Endothelial cell of umbilical vein (primary cell): ENCODE data around the gene PLB1. TPM values are rescaled to one million over a fixed set of nuclear protein-coding genes. Genes with fewer than 3 reads are reported as not detected.

Experiments used
- BruUV-seq: library from RNA; stranded (reverse); fragments of 400-500 nt; replicated peaks from 2 replicates; lab custom pipeline; 2021; lab: Mats Ljungman, UMichigan
- CTCF ChIA-PET: fragments of 300-600, 350-600 bp; sonication (Branson Sonifier 250); formaldehyde crosslinking; loops from one replicate; lab custom pipeline; 2021; ENCODE audit warnings: antibody characterized with exemption, inconsistent platforms; lab: Charles Lee
- POLR2A ChIA-PET: fragments of 300-600, 350-600 bp; sonication (Branson Sonifier 250); formaldehyde crosslinking; loops from one replicate; lab custom pipeline; 2021; ENCODE audit warnings: antibody characterized with exemption, inconsistent platforms; lab: Charles Lee
- DNase-seq: peaks from one replicate; pipeline ENCODE4 v3.0.0-alpha.2; 2011; ENCODE audit warnings: low read depth, low spot score
- FAIRE-seq: peaks from 2 replicates; lab custom pipeline; 2011; peaks lifted over from hg19 to GRCh38; lab: Jason Lieb, UNC
- H2AFZ ChIP-seq: 2 replicates; pipeline ENCODE4 v1.6.0; 2012; ENCODE audit warnings: low read depth, low read length, control low read depth, inconsistent platforms
- H3K27ac ChIP-seq: 2 replicates; pipeline ENCODE4 v1.5.1; 2011; ENCODE audit warnings: low read depth, mild to moderate bottlenecking, control low read depth, low read length, moderate library complexity; ENCODE audit not compliant: insufficient read depth
- H3K27me3 ChIP-seq, 2 experiments: 2 replicates each; pipeline versions ENCODE4 v1.6.0 to v1.6.1; 2011; ENCODE audit warnings: low read length in 2 of 2, mixed read lengths in 1 of 2; ENCODE audit not compliant: control insufficient read depth in 2 of 2, insufficient read depth in 2 of 2
- H3K36me3 ChIP-seq, 2 experiments: 2 replicates in 1 of 2; 3 replicates in 1 of 2; pipeline ENCODE4 v1.5.1; 2011; ENCODE audit warnings: low read length in 2 of 2, mild to moderate bottlenecking in 1 of 2, moderate library complexity in 1 of 2; ENCODE audit not compliant: control insufficient read depth in 2 of 2, insufficient read depth in 2 of 2; ENCODE audit errors: extremely low read depth in 1 of 2
- H3K4me1 ChIP-seq: 3 replicates; pipeline ENCODE4 v1.5.1; 2011; ENCODE audit warnings: mild to moderate bottlenecking, low read length; ENCODE audit not compliant: control insufficient read depth, insufficient read depth; ENCODE audit errors: extremely low read depth
- H3K4me2 ChIP-seq: 2 replicates; pipeline ENCODE4 v1.6.1; 2011; ENCODE audit warnings: low read length, control low read depth, mixed read lengths; ENCODE audit not compliant: insufficient read depth
- H3K4me3 ChIP-seq, 3 experiments: fragments of 200-600 bp in 1 of 3; sonication (generic), shearing (Covaris generic) in 1 of 3; replicated peaks in 1 of 3; 2 replicates each; pipeline ENCODE4 v1.5.1; 2011 to 2016; ENCODE audit warnings: control low read depth in 3 of 3, low read length in 3 of 3, mild to moderate bottlenecking in 2 of 3, inconsistent platforms in 1 of 3, low read depth in 1 of 3, moderate library complexity in 1 of 3; ENCODE audit not compliant: insufficient read depth in 1 of 3
- H3K79me2 ChIP-seq: 2 replicates; pipeline ENCODE4 v1.6.0; 2012; ENCODE audit warnings: low read length, inconsistent platforms; ENCODE audit not compliant: control insufficient read depth, insufficient read depth
- H3K9ac ChIP-seq: replicated peaks from 2 replicates; pipeline ENCODE3; 2011; ENCODE audit warnings: low read length, control low read depth; ENCODE audit not compliant: insufficient read depth; ENCODE audit errors: extremely low read depth
- H3K9me1 ChIP-seq: replicated peaks from 3 replicates; pipeline ENCODE4 v1.6.0; 2011; ENCODE audit warnings: mild to moderate bottlenecking, low read length; ENCODE audit not compliant: control insufficient read depth, insufficient read depth; ENCODE audit errors: extremely low read depth
- H3K9me3 ChIP-seq: replicated peaks from 2 replicates; pipeline ENCODE4 v1.5.1; 2012; ENCODE audit warnings: low read length, inconsistent platforms; ENCODE audit not compliant: control insufficient read depth, insufficient read depth
- H4K20me1 ChIP-seq: replicated peaks from 2 replicates; pipeline ENCODE3; 2011; ENCODE audit warnings: mild to moderate bottlenecking, low read length; ENCODE audit not compliant: control insufficient read depth, insufficient read depth; ENCODE audit errors: extremely low read depth
- CTCF ChIP-seq, 2 donors: IDR thresholded peaks; 1 replicate in 1 of 2; 2 replicates in 1 of 2; pipeline ENCODE4 v1.5.1; 2011; ENCODE audit warnings: low read length in 2 of 2, mild to moderate bottlenecking in 2 of 2, moderate library complexity in 2 of 2, control low read depth in 1 of 2, inconsistent platforms in 1 of 2, low read depth in 1 of 2; ENCODE audit not compliant: insufficient read depth in 1 of 2; ENCODE audit errors: extremely low read depth in 1 of 2
- EZH2 ChIP-seq: IDR thresholded peaks from 2 replicates; pipeline ENCODE4 v1.6.1; 2012; ENCODE audit warnings: borderline replicate concordance, low read depth, mild to moderate bottlenecking, moderate library complexity, low read length, inconsistent platforms; ENCODE audit not compliant: severe bottlenecking
- FOS ChIP-seq: IDR thresholded peaks from 2 replicates; pipeline ENCODE4 v1.6.1; 2011; ENCODE audit warnings: mild to moderate bottlenecking, low read length, moderate library complexity, borderline replicate concordance; ENCODE audit not compliant: insufficient read depth
- GATA2 ChIP-seq: IDR thresholded peaks from 2 replicates; pipeline ENCODE4 v1.7.0; 2011; ENCODE audit warnings: low read depth, mild to moderate bottlenecking, moderate library complexity, mixed read lengths, low read length; ENCODE audit not compliant: insufficient read length, insufficient read depth
- JUN ChIP-seq: IDR thresholded peaks from 2 replicates; pipeline ENCODE4 v1.6.1; 2011; ENCODE audit warnings: borderline replicate concordance, low read depth; ENCODE audit not compliant: insufficient read length, insufficient read depth
- MAX ChIP-seq: IDR thresholded peaks from 2 replicates; pipeline ENCODE4 v1.6.1; 2011; ENCODE audit not compliant: insufficient read depth, insufficient read length
- MYC ChIP-seq: IDR thresholded peaks from one replicate; pipeline ENCODE4 v1.6.1; 2011; ENCODE audit warnings: mild to moderate bottlenecking, low read depth, low read length
- POLR2A ChIP-seq: IDR thresholded peaks from 2 replicates; pipeline ENCODE4 v1.6.1; 2012; ENCODE audit warnings: low read depth, mild to moderate bottlenecking, control low read depth, low read length
- POLR2AphosphoS5 ChIP-seq: IDR thresholded peaks from 2 replicates; pipeline ENCODE4 v1.6.1; 2012; ENCODE audit warnings: low read depth, mild to moderate bottlenecking, control low read depth, low read length, moderate library complexity; ENCODE audit not compliant: insufficient read depth
- dilution Hi-C: fragments of 300-500 bp; cut with MboI; formaldehyde crosslinking; loops from one replicate; pipeline ENCODE4 v1.15.0; 2019; ENCODE audit warnings: low sequenced_read_pairs; ENCODE audit not compliant: extremely low pct_ligation_motif_present
- intact Hi-C: fragments of 100-400 bp; cut with micrococcal nuclease; formaldehyde crosslinking; loops from one replicate; pipeline ENCODE4 v1.10.0; 2022
- polyA plus RNA-seq, 4 experiments: library from polyadenylated mRNA; depleted of rRNA in 3 of 4; stranded (reverse) in 3 of 4; unstranded in 1 of 4; fragments of >200 nt; gene quantifications; 2 replicates each; pipeline versions ENCODE4 v1.2.1 to v1.2.3, GENCODE V29; 2011 to 2012; ENCODE audit warnings: missing spikeins in 1 of 4
- total RNA-seq: library from RNA; stranded (reverse); gene quantifications from 2 replicates; pipeline ENCODE4 v1.2.3, GENCODE V29; 2021

PLB1 gene
- total and polyA plus RNA-seq, 2 donors (not counting 3 experiments of a cell fraction or from before 2014, with no cell fraction given) = 0.75 to 0.80 TPM

DNA sequence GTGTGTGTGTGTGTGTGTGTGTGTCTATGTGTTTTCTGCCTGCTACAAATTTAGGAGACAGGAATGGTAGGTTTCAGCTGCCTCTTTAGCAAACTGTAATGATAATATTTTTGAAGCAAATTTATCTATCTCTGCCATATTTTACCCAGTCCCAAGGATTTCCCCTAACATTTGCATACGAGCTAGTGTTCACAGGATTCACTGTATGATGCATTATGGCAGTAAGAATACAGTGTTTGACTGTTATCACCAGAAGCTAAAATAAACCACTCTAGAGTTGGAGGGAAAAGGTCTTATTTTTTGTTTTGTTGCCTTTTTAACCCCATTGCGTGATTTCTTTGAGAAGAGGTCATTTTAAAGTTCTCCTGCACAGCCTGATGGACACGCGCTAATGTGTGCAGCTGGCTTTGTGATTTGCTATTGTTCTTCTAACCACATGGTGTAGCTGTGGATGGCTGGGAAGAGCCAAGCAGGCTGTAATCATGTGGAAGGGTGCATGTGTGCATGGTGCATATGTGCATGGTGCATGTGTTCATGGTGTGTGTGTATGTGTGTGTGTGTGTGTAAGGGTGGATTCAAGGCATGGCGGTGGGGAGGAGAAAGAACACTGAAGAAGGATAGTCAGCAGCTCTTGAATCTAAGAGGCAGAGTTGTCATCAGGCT lies 62.4 kb downstream of the PLB1 start:
- H3K79me2 ChIP-seq = no peaks in the 10 kb centered on the region
- intact Hi-C loops = no loop called here
- no peak for DNase-seq
- POLR2A ChIA-PET = no interaction called here
- H3K9me3 ChIP-seq = no peaks in the 10 kb centered on the region
- H3K36me3 ChIP-seq = no peaks in the 10 kb centered on the region
- no peak overlapping the region for H3K9ac ChIP-seq
- no peak for FAIRE-seq
- no TSS peak for BruUV-seq
- H3K27me3 ChIP-seq = no peaks in the 10 kb centered on the region
- H2AFZ ChIP-seq = no peak overlapping the region
- H3K4me3 ChIP-seq = no peak overlapping the region
- H3K4me2 ChIP-seq = no peak overlapping the region
- dilution Hi-C loops = no loop called here
- H3K27ac ChIP-seq = no peak overlapping the region
- no peak for TF ChIP-seq JUN
- no peak for TF ChIP-seq MAX
- TF ChIP-seq FOS = no peak
- no peak for TF ChIP-seq GATA2
- no peak for TF ChIP-seq CTCF (IDR thresholded peaks at IDR 0.05; ENCODE audit: extremely low read depth in 1 of 2, insufficient read depth in 1 of 2, low read depth in 1 of 2, low read length in 2 of 2)
- TF ChIP-seq MYC = no peak
- TF ChIP-seq EZH2 = no peak
- TF ChIP-seq POLR2AphosphoS5 = no peak
- no peak for TF ChIP-seq POLR2A
- H3K4me1 ChIP-seq = no peaks in the 10 kb centered on the region
- no peaks in the 10 kb centered on the region for H4K20me1 ChIP-seq
- H3K9me1 ChIP-seq = no peaks in the 10 kb centered on the region
- CTCF ChIA-PET = interaction anchor here (0.8 to 1.5 kb wide), 4 partner anchors 8 to 874 kb away, joined by 3 to 10 read pairs (median 4); no protein-coding TSS in a partner anchor
